Common myeloid progenitor, CD34-positive (primary cell): Measurements from ENCODE around the gene PRDM15.

ENCODE experiments used
- CTCF ChIA-PET: fragments of 350-600 bp; sonication (Branson Sonifier 250); formaldehyde crosslinking; loops from one replicate; lab custom pipeline; 2021; ENCODE audit warnings: antibody characterized with exemption; lab: Charles Lee
- POLR2A ChIA-PET: fragments of 350-600 bp; sonication (Branson Sonifier 250); formaldehyde crosslinking; loops from one replicate; lab custom pipeline; 2021; ENCODE audit warnings: antibody characterized with exemption; lab: Charles Lee
- DNase-seq, 3 donors: peaks; one replicate each; pipeline versions ENCODE4 v3.0.0 to v3.0.0-alpha.2; 2013
- H3K27ac ChIP-seq, 2 experiments: 1 replicate in 1 of 2; 2 replicates in 1 of 2; pipeline ENCODE4 v1.7.0; 2013; ENCODE audit warnings: inconsistent platforms in 2 of 2, low read length in 2 of 2, mild to moderate bottlenecking in 2 of 2, low read depth in 1 of 2, moderate library complexity in 1 of 2; ENCODE audit not compliant: severe bottlenecking in 2 of 2, insufficient read depth in 1 of 2, poor library complexity in 1 of 2
- H3K27me3 ChIP-seq, 5 experiments: replicated peaks in 2 of 5; 1 replicate in 3 of 5; 2 replicates in 2 of 5; pipeline versions ENCODE4 v1.6.1 to v1.7.0; 2013; ENCODE audit warnings: low read length in 4 of 5, mild to moderate bottlenecking in 2 of 5, moderate library complexity in 2 of 5, inconsistent platforms in 1 of 5; ENCODE audit not compliant: insufficient read depth in 5 of 5, control insufficient read depth in 4 of 5
- H3K36me3 ChIP-seq, 4 experiments: 1 replicate in 2 of 4; 2 replicates in 2 of 4; pipeline versions ENCODE4 v1.6.1 to v1.7.0; 2013; ENCODE audit warnings: low read length in 3 of 4, control low read depth in 1 of 4, mild to moderate bottlenecking in 1 of 4; ENCODE audit not compliant: control insufficient read depth in 4 of 4, insufficient read depth in 4 of 4
- H3K4me1 ChIP-seq, 4 experiments: 1 replicate in 3 of 4; 2 replicates in 1 of 4; pipeline versions ENCODE4 v1.6.1 to v1.7.1; 2013; ENCODE audit warnings: low read length in 3 of 4, mild to moderate bottlenecking in 3 of 4, control low read depth in 1 of 4, inconsistent platforms in 1 of 4, moderate library complexity in 1 of 4; ENCODE audit not compliant: control insufficient read depth in 4 of 4, insufficient read depth in 4 of 4; ENCODE audit errors: control extremely low read depth in 1 of 4
- H3K4me3 ChIP-seq, 7 experiments: 1 replicate in 4 of 7; 2 replicates in 3 of 7; pipeline versions ENCODE4 v1.5.1 to v1.7.0; 2013; ENCODE audit warnings: mild to moderate bottlenecking in 7 of 7, low read length in 6 of 7, moderate library complexity in 6 of 7, inconsistent platforms in 2 of 7, low read depth in 2 of 7, control low read depth in 1 of 7; ENCODE audit not compliant: insufficient read depth in 4 of 7, control insufficient read depth in 1 of 7; ENCODE audit errors: extremely low read depth in 1 of 7
- H3K9me3 ChIP-seq, 5 experiments: 1 replicate in 4 of 5; 2 replicates in 1 of 5; pipeline versions ENCODE4 v1.6.1 to v1.7.1; 2013; ENCODE audit warnings: low read length in 4 of 5, mild to moderate bottlenecking in 2 of 5, inconsistent platforms in 1 of 5, low read depth in 1 of 5, moderate library complexity in 1 of 5; ENCODE audit not compliant: control insufficient read depth in 4 of 5, insufficient read depth in 2 of 5; ENCODE audit errors: control extremely low read depth in 1 of 5
- WGBS: methylation state at CpG from one replicate; pipeline ENCODE4 v1.1.5; 2013; ENCODE audit not compliant: insufficient coverage; 5-methylcytosine and 5-hydroxymethylcytosine counted together

The PRDM15 gene

DNA sequence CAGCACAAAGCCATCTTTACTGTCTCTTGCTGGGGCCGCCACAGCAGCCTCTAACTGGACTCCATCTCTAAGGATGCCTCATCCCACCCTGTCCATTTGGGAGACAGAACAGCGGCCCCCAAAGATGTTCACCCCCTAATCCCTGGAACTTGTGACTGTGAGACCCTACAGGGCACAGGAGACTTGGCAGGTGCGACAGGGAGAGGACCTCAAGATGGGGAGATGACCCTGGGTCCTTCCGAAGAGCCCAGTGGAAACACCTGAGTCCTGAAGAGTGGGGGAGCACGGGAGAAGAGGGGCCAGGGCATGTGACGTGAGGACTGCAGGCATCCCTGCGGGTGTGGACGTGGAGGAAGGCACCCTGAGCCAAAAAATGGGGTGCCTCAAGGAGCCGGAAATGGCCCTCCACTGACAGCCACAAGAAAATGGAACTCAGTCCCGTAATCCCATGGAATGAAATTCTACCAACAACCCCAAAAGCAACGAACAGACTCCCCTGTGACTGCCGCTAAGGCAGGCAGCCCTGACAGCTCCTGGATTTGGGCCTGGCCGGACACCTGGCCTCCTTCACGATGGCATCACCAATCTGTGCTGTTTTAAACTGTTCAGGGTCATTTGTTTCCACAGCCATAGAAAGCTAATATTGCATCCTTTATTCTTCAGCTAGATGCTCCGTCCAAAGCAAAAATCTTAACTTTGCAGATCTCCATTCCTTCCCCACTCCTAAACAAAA lies 40.7 kb upstream of the PRDM15 start:
- H3K36me3 ChIP-seq: peaks cover 12 to 44% (median 39%) of the 10 kb centered on the region in 4 experiments
- CTCF ChIA-PET: interaction anchor here (0.9 to 2.1 kb wide), 6 partner anchors 9 to 198 kb away, joined by 3 to 12 read pairs (median 4); no protein-coding TSS in a partner anchor
- H3K4me3 ChIP-seq: no peak overlapping the region
- no peaks in the 10 kb centered on the region for H3K9me3 ChIP-seq
- H3K27me3 ChIP-seq: no peaks in the 10 kb centered on the region
- H3K27ac ChIP-seq: no peak overlapping the region
- POLR2A ChIA-PET: no interaction called here
- WGBS: 97% methylated on average over 12 of the region's 15 CpGs
- DNase-seq: no peak
- H3K4me1 ChIP-seq: peaks cover 21 to 50% (median 48%) of the 10 kb centered on the region in 4 experiments

DNA sequence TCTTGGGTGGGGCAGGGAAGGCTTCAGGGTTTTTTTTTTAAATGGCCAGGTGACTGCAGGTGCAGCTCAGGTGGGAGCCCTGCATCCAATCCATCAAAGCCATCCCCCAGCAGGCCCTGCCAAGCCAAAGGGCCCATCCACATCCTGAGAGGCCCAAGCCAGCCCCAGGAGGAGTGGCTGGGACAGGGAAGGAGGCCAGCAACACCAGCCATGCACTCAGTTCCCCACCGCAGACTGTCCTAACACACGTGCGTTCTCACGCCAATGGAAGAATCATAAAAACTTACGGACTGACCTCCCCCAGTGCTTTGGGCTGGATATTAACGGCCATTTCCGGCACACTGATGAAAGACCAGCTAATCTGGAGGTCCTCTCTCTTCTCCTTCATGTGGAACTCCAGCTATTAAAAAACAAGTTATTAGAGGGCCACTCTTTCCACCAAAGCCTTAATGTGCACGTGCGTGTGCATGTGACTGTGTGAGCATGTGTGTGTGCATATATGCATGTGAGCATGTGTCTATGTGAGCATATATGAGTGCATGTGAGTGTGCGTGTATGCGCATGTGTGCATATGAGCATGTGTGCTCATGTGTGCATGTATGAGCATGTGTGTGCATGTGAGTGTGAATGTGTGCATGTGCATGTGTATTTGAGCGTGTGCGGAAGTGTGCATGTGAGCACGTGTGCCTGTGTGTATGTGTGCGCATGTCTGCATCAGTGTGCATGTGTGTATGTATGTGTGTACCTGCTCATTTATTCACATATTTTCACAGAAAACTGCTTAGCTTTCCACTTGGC lies 39.6 kb upstream of the PRDM15 start:
- no peak overlapping the region for H3K4me3 ChIP-seq
- H3K9me3 ChIP-seq: no peaks in the 10 kb centered on the region
- H3K4me1 ChIP-seq: peaks cover 15 to 39% (median 37%) of the 10 kb centered on the region in 4 experiments
- no peak overlapping the region for H3K27ac ChIP-seq
- peaks cover 13 to 52% (median 47%) of the 10 kb centered on the region in 4 experiments for H3K36me3 ChIP-seq
- WGBS: 99% methylated on average over 9 of the region's 15 CpGs
- CTCF ChIA-PET: interaction anchor here (1.4 kb wide), 1 partner anchor 9 kb away, joined by 3 read pairs; no protein-coding TSS in a partner anchor
- no peak for DNase-seq
- POLR2A ChIA-PET: no interaction called here
- no peaks in the 10 kb centered on the region for H3K27me3 ChIP-seq

DNA sequence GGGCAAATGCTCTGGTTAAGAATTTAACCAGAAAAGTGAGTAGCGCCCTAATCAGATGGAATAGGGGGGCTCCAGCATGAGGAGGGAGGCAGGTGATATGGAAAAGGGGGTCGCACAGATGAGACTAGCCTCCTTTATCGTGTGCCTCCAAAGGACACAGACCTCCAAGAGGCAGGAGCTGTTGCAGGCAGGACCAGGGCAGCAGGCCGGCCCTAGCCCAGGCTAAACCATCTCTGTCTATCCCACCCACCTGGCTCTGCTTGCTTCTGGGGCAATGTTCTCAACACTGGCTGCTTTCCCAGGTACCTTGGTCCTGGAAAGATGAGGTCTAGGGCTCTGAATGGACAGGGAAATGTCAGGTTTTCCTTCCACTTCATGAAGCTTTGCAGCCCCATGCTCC lies 38.4 kb upstream of the PRDM15 start:
- CTCF ChIA-PET: interaction anchor here (1.0 to 1.2 kb wide), 3 partner anchors 9 to 100 kb away, joined by 3 to 4 read pairs (median 3); no protein-coding TSS in a partner anchor
- Histone ChIP-seq H3K36me3 (peaks cover 18 to 64% (median 58%) of the 10 kb centered on the region in 4 experiments), H3K9me3 (no peaks in the 10 kb centered on the region), H3K27me3 (no peaks in the 10 kb centered on the region), H3K4me1 (peaks cover 11 to 27% (median 25%) of the 10 kb centered on the region in 4 experiments), H3K27ac (no peak overlapping the region), H3K4me3 (no peak overlapping the region)
- WGBS: 96% methylated on average over 4 of the region's 4 CpGs
- DNase-seq: no peak
- POLR2A ChIA-PET: no interaction called here

DNA sequence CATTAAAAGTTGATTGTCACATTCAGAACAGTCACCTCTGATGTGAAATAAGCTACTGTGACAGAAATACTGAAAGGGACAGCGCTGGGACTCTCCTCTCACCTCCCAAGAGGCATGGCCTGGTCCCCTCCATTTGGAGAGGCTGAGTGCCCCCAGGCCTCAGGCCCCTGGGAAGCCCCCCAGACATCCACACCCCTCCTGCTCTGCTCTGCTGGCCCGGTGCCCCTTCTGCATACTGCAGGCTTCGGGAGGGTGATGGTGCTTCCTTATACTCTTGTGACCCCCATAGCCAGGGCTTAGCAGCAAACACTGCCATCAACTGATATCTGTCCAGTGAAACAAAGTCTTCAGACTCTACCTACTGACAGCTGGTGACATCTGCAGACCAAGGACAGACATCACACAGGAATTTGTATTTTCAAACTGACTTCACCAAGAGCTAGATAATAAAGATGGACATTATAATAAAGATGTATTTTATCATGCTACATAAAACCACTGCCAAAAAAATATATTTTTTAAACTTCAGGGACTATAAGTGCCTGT lies 37.8 kb upstream of the PRDM15 start:
- no peaks in the 10 kb centered on the region for H3K9me3 ChIP-seq
- CTCF ChIA-PET: interaction anchor here (0.9 to 1.2 kb wide), 4 partner anchors 10 to 100 kb away, joined by 3 to 4 read pairs (median 3); no protein-coding TSS in a partner anchor
- POLR2A ChIA-PET: no interaction called here
- no peak overlapping the region for H3K27ac ChIP-seq
- WGBS: 85% methylated on average over 2 of the region's 3 CpGs
- peaks cover 19 to 66% (median 60%) of the 10 kb centered on the region in 4 experiments for H3K36me3 ChIP-seq
- H3K27me3 ChIP-seq: no peaks in the 10 kb centered on the region
- peaks cover 11 to 21% (median 19%) of the 10 kb centered on the region in 4 experiments for H3K4me1 ChIP-seq
- peak in 2 of 3 donors; percentile 14 to 17 for DNase-seq
- H3K4me3 ChIP-seq: no peak overlapping the region

DNA sequence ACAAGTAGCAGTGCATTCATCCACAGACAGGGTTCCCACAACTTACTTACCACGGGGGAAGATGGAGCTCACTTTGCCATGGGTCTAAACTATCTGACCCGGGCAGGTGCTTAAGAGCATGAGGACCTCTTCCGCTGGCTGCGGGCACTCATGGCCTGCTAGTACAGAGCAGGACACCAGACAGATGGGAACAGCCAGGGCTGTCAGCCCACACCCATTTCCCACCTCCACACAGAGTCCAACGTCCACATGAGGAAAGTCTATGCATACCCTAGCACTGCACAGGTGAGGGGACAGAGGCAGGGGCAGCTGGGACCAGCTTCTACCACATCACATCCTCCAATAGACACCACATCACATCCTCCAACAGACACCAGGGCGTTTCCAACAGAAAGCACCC lies 35.8 kb upstream of the PRDM15 start:
- WGBS: 94% methylated on average over 6 of the region's 6 CpGs
- Histone ChIP-seq H3K27ac (no peak overlapping the region), H3K36me3 (peaks cover 20 to 79% (median 74%) of the 10 kb centered on the region in 4 experiments), H3K4me1 (peaks cover 0 to 1% (median under 1%) of the 10 kb centered on the region in 4 experiments), H3K27me3 (no peaks in the 10 kb centered on the region), H3K4me3 (no peak overlapping the region), H3K9me3 (no peaks in the 10 kb centered on the region)
- DNase-seq: no peak
- CTCF ChIA-PET: interaction anchor here (0.8 to 1.3 kb wide), 2 partner anchors 17 to 28 kb away, joined by 3 read pairs; no protein-coding TSS in a partner anchor
- POLR2A ChIA-PET: no interaction called here

DNA sequence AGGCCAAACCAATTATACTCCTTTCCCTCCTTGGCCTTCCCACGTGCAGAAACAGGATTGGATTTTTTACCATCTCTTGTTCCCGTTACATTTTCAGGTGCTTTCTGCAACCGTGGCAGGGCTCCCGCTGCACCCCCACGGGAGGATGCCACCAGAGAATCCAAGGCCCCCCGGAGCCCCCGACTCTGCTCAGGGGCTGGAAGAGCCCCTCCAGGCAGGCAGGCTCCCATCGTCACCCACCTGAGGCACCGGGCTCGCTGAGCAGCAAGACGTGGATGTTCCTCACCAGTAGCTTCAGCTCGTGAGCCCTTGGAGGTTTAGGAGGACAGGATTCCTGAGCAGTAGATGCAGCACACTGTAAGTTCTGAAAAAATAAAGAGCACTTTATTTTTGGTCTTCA lies 35.2 kb upstream of the PRDM15 start:
- ChIA-PET CTCF (interaction anchor here (0.8 to 1.3 kb wide), 2 partner anchors 18 to 29 kb away, joined by 3 read pairs; no protein-coding TSS in a partner anchor), POLR2A (no interaction called here)
- H3K27ac ChIP-seq: no peak overlapping the region
- no peak for DNase-seq
- 96% methylated on average over 11 of the region's 12 CpGs for WGBS
- peaks cover 20 to 85% (median 75%) of the 10 kb centered on the region in 4 experiments for H3K36me3 ChIP-seq
- no peaks in the 10 kb centered on the region for H3K4me1 ChIP-seq
- no peaks in the 10 kb centered on the region for H3K9me3 ChIP-seq
- no peak overlapping the region for H3K4me3 ChIP-seq
- H3K27me3 ChIP-seq: no peaks in the 10 kb centered on the region
